ENCODE measurements around the gene ATP13A3. TPM values are rescaled to one million over a fixed set of nuclear protein-coding genes. Genes with fewer than 3 reads are reported as not detected.

The ATP13A3 gene
- total and polyA plus RNA-seq, 2 experiments from 2014 or later, result 20.0 to 202 TPM

- Histone ChIP-seq H3K4me1 (ENCODE audit: insufficient read depth) (peaks cover 17% of the 10 kb centered on the region), H3K36me3 (ENCODE audit: insufficient read depth) (no peaks in the 10 kb centered on the region), H3F3A (replicated peaks; ENCODE audit: low read depth) (no peaks in the 10 kb centered on the region), H3K9me2 (ENCODE audit: insufficient read depth) (0 out of 2 replicates have a peak, but pooled peaks cover 5% of the 10 kb centered on the region), H3K4me2 (no peak overlapping the region), H3K27ac (ENCODE audit: low read depth) (no peak overlapping the region), H4K20me1 (replicated peaks; ENCODE audit: insufficient read depth) (peaks cover 8% of the 10 kb centered on the region), H3K27me3 (ENCODE audit: insufficient read depth) (peaks cover 7% of the 10 kb centered on the region; the same call in 1 of the 2 replicates), H3K79me2 (replicated peaks; ENCODE audit: insufficient read depth) (peaks cover 16% of the 10 kb centered on the region), H3K4me3 (no peak overlapping the region), H2AFZ (no peak overlapping the region)
- Mint-ChIP-seq H3K27me3 (ENCODE audit: insufficient read depth, low read depth, poor library complexity) (peaks cover 11% of the 10 kb centered on the region), H3K36me3 (ENCODE audit: low read depth) (peaks cover 33% of the 10 kb centered on the region), H3K9me3 (no peaks in the 10 kb centered on the region), H3K4me1 (peaks cover 25% of the 10 kb centered on the region), H3K4me3 (no peak overlapping the region), H3K27ac (peak overlapping the region; percentile 5; the same call in 1 of the 2 replicates)
- DNase-seq (ENCODE audit: low spot score) (no peak), ATAC-seq (no peak)
- no peak for TF ChIP-seq ZNF331 (CRISPR knock-in tag; IDR thresholded peaks at IDR 0.05; ENCODE audit: low read depth)
Measured at GRCh38 chr3:194489736-194490612, 3.2 kb upstream of the ATP13A3 start.

GRCh38 chr3:194488055-194488742 lies 1.4 kb upstream of the ATP13A3 start:
- Mint-ChIP-seq H3K27ac (peak overlapping the region; percentile 12; the same call in 1 of the 2 replicates), H3K4me1 (peaks cover 25% of the 10 kb centered on the region), H3K4me3 (peak overlapping the region; percentile 86), H3K27me3 (ENCODE audit: insufficient read depth, low read depth, poor library complexity) (peaks cover 11% of the 10 kb centered on the region), H3K36me3 (ENCODE audit: low read depth) (peaks cover 36% of the 10 kb centered on the region), H3K9me3 (no peaks in the 10 kb centered on the region)
- DNase-seq (ENCODE audit: low spot score) (no peak), ATAC-seq (no peak)
- H3K79me2 ChIP-seq (replicated peaks; ENCODE audit: insufficient read depth), result peaks cover 34% of the 10 kb centered on the region
- peaks cover 17% of the 10 kb centered on the region for H3K4me1 ChIP-seq (ENCODE audit: insufficient read depth)
- H3K4me2 ChIP-seq, result peak overlapping the region; percentile 90
- 0 out of 2 replicates have a peak, but pooled peaks cover 5% of the 10 kb centered on the region for H3K9me2 ChIP-seq (ENCODE audit: insufficient read depth)
- H3K27me3 ChIP-seq (ENCODE audit: insufficient read depth), result peaks cover 7% of the 10 kb centered on the region; the same call in 1 of the 2 replicates
- peak overlapping the region; percentile 81; the same call in 1 of the 2 replicates for H2AFZ ChIP-seq
- TF ChIP-seq, protein P1, sequence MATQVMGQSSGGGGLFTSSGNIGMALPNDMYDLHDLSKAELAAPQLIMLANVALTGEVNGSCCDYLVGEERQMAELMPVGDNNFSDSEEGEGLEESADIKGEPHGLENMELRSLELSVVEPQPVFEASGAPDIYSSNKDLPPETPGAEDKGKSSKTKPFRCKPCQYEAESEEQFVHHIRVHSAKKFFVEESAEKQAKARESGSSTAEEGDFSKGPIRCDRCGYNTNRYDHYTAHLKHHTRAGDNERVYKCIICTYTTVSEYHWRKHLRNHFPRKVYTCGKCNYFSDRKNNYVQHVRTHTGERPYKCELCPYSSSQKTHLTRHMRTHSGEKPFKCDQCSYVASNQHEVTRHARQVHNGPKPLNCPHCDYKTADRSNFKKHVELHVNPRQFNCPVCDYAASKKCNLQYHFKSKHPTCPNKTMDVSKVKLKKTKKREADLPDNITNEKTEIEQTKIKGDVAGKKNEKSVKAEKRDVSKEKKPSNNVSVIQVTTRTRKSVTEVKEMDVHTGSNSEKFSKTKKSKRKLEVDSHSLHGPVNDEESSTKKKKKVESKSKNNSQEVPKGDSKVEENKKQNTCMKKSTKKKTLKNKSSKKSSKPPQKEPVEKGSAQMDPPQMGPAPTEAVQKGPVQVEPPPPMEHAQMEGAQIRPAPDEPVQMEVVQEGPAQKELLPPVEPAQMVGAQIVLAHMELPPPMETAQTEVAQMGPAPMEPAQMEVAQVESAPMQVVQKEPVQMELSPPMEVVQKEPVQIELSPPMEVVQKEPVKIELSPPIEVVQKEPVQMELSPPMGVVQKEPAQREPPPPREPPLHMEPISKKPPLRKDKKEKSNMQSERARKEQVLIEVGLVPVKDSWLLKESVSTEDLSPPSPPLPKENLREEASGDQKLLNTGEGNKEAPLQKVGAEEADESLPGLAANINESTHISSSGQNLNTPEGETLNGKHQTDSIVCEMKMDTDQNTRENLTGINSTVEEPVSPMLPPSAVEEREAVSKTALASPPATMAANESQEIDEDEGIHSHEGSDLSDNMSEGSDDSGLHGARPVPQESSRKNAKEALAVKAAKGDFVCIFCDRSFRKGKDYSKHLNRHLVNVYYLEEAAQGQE (IDR thresholded peaks at IDR 0.05; ENCODE audit: unreplicated experiment), result no peak
- TF ChIP-seq ETS1 (IDR thresholded peaks at IDR 0.05), result no peak
- H3K36me3 ChIP-seq (ENCODE audit: insufficient read depth), result peaks cover 8% of the 10 kb centered on the region
- peaks cover 23% of the 10 kb centered on the region for H4K20me1 ChIP-seq (replicated peaks; ENCODE audit: insufficient read depth)
- no peaks in the 10 kb centered on the region for H3F3A ChIP-seq (replicated peaks; ENCODE audit: low read depth)
- H3K4me3 ChIP-seq, result peak overlapping the region; percentile 91
- no peak overlapping the region for H3K27ac ChIP-seq (ENCODE audit: low read depth)
